Naive B cell (primary cell): ENCODE results near the gene IFI44L. TPM values are rescaled to one million over a fixed set of nuclear protein-coding genes. Genes with fewer than 3 reads are reported as not detected.
A peak's percentile ranks its signal among the peaks of the same experiment; 100 is the strongest.

Experiments
- ATAC-seq, 2 donors: fragments of 150-1000 bp; cut with Tn5 transposase; 2 replicates each; pipeline ENCODE4 v1.10.0; 2021; ENCODE audit warnings: low read depth in 2 of 2, mild to moderate bottlenecking in 2 of 2, moderate library complexity in 2 of 2
- DNase-seq: peaks from one replicate; pipeline ENCODE4 v3.0.0; 2022
- H3K27ac Mint-ChIP-seq, 6 donors: one replicate each; pipeline ENCODE4 v1.8.0; 2020 to 2022; ENCODE audit warnings: mild to moderate bottlenecking in 6 of 6, mixed read lengths in 6 of 6, moderate library complexity in 5 of 6, inconsistent platforms in 2 of 6
- H3K27me3 Mint-ChIP-seq, 3 donors: one replicate each; pipeline ENCODE4 v1.8.0; 2021 to 2022; ENCODE audit warnings: mixed read lengths in 3 of 3, mild to moderate bottlenecking in 1 of 3
- H3K36me3 Mint-ChIP-seq, 2 donors: one replicate each; pipeline ENCODE4 v1.8.0; 2020 to 2022; ENCODE audit warnings: mixed read lengths in 2 of 2, inconsistent platforms in 1 of 2, mild to moderate bottlenecking in 1 of 2
- H3K4me1 Mint-ChIP-seq, 3 donors: one replicate each; pipeline ENCODE4 v1.8.0; 2020 to 2022; ENCODE audit warnings: mixed read lengths in 3 of 3, inconsistent platforms in 1 of 3, mild to moderate bottlenecking in 1 of 3, moderate library complexity in 1 of 3
- H3K4me3 Mint-ChIP-seq, 8 donors: one replicate each; pipeline ENCODE4 v1.8.0; 2020 to 2022; ENCODE audit warnings: mild to moderate bottlenecking in 8 of 8, mixed read lengths in 8 of 8, moderate library complexity in 8 of 8, inconsistent platforms in 2 of 8
- H3K9me3 Mint-ChIP-seq, 7 donors: one replicate each; pipeline ENCODE4 v1.8.0; 2020 to 2022; ENCODE audit warnings: mixed read lengths in 7 of 7, mild to moderate bottlenecking in 5 of 7, inconsistent platforms in 2 of 7, moderate library complexity in 1 of 7
- polyA plus RNA-seq, 6 donors: library from polyadenylated mRNA; unstranded; fragments of 300-500 nt; fragmentation: Illumina TruSeq; gene quantifications; one replicate each; pipeline ENCODE4 v1.2.3, GENCODE V29; 2021; ENCODE audit warnings: low read depth in 6 of 6

IFI44L gene
- 10 to 100 TPM in 2 of 6 donors, 1 to 10 TPM in 4; 5.1 to 25.9 (median 5.6) TPM for polyA plus RNA-seq

GRCh38 chr1:78619803-78620579 lies at the start of gene IFI44L:
Gene IFI44L (plus strand): TSS chr1:78620448. CDS start chr1:78627916, 7,468 bp downstream.
- H3K4me1 Mint-ChIP-seq: peaks cover 34 to 59% (median 51%) of the 10 kb centered on the region in 3 donors
- ATAC-seq (peak; percentile 29 to 53), DNase-seq (peak; percentile 29)
- no peaks in the 10 kb centered on the region for H3K27me3 Mint-ChIP-seq
- H3K4me3 Mint-ChIP-seq: peak within 1 kb of the TSS; percentile 67 to 94 (median 84)
- no peaks in the 10 kb centered on the region for H3K9me3 Mint-ChIP-seq
- no peaks in the 10 kb centered on the region for H3K36me3 Mint-ChIP-seq
- H3K27ac Mint-ChIP-seq: peak within 1 kb of the TSS; percentile 21 to 96 (median 91)

GRCh38 chr1:78570539-78570938 lies 49.7 kb upstream of the IFI44L start:
- peaks cover 0 to 4% (median 0%) of the 10 kb centered on the region in 7 donors for H3K9me3 Mint-ChIP-seq
- H3K27ac Mint-ChIP-seq: no peak overlapping the region
- H3K4me1 Mint-ChIP-seq: no peaks in the 10 kb centered on the region
- H3K27me3 Mint-ChIP-seq: no peaks in the 10 kb centered on the region
- ATAC-seq (no peak), DNase-seq (no peak)
- H3K36me3 Mint-ChIP-seq: no peaks in the 10 kb centered on the region
- H3K4me3 Mint-ChIP-seq: no peak overlapping the region

GRCh38 chr1:78577257-78578100 lies 42.8 kb upstream of the IFI44L start:
- Mint-ChIP-seq H3K27ac (no peak overlapping the region), H3K36me3 (no peaks in the 10 kb centered on the region), H3K27me3 (no peaks in the 10 kb centered on the region), H3K4me1 (no peaks in the 10 kb centered on the region), H3K9me3 (peaks cover 0 to 4% (median 0%) of the 10 kb centered on the region in 7 donors), H3K4me3 (no peak overlapping the region)
- DNase-seq (no peak), ATAC-seq (no peak)

DNA sequence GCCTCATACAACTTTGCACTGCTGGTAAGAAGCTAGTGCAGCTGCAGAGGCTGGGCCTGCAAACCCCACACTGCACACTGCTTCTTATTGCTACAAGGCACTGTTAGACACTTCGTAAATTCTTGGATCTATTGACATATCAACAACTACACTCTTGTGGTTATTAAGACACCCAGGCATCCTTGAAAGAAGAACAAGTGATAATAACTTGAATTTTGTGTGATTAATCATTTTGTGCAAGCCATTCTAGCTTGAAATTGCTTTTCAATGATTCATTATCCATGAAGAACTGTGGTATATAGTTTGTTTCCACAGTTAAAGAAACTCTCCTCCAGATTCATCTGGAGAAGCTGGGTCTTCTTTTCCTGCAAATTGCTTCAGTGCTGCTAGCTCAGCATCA lies 33.7 kb upstream of the IFI44L start:
- ATAC-seq (no peak), DNase-seq (no peak)
- Mint-ChIP-seq H3K4me3 (no peak overlapping the region), H3K27me3 (peaks cover 9 to 18% (median 16%) of the 10 kb centered on the region in 3 donors), H3K27ac (no peak overlapping the region), H3K4me1 (no peaks in the 10 kb centered on the region), H3K9me3 (no peaks in the 10 kb centered on the region), H3K36me3 (no peaks in the 10 kb centered on the region)

DNA sequence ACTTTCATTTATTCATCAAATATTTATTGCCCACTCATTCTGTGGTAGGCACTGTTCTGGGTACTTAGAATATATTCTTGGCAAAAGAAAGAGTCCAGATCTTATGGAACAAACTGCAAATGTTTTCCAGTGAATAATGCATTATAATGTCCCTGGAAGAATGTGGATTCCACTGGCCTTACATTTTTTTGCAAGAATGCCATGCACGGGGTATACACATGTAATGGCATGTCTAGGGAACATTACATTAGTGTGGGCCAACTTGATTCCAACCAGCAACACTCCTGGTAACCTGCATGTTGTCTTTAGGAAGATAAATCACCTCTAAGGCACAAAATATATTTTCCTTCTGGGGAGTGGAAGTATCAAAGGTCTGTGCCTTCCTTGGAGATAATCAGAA lies 33.0 kb upstream of the IFI44L start:
- Mint-ChIP-seq H3K27ac (no peak overlapping the region), H3K4me3 (no peak overlapping the region), H3K9me3 (no peaks in the 10 kb centered on the region), H3K4me1 (no peaks in the 10 kb centered on the region), H3K27me3 (peaks cover 9 to 18% (median 16%) of the 10 kb centered on the region in 3 donors), H3K36me3 (no peaks in the 10 kb centered on the region)
- DNase-seq (no peak), ATAC-seq (no peak)

DNA sequence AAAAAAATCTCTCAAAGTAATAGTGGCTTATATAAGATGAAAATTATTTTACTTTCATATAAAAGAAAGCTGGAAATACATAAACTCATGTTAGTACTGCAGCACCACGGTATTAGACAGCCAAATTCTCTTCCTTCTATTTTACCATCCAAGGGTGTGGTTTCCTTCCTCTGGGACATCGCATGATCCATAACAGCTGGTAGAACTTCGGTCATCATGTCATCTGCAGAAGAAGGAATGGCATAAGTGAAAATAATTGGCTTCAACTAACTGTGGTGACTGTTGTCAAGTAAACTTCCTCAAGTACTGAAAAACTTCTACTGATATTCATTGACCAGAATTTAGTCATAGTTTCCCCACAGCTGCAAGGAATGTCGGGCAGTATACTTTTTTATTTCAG lies 28.3 kb upstream of the IFI44L start:
- H3K27me3 Mint-ChIP-seq: peaks cover 6 to 18% (median 16%) of the 10 kb centered on the region in 3 donors
- no peak overlapping the region for H3K27ac Mint-ChIP-seq
- H3K36me3 Mint-ChIP-seq: no peaks in the 10 kb centered on the region
- H3K4me3 Mint-ChIP-seq: no peak overlapping the region
- ATAC-seq (no peak), DNase-seq (no peak)
- peaks cover 0 to 14% (median 2%) of the 10 kb centered on the region in 7 donors for H3K9me3 Mint-ChIP-seq
- H3K4me1 Mint-ChIP-seq: no peaks in the 10 kb centered on the region

DNA sequence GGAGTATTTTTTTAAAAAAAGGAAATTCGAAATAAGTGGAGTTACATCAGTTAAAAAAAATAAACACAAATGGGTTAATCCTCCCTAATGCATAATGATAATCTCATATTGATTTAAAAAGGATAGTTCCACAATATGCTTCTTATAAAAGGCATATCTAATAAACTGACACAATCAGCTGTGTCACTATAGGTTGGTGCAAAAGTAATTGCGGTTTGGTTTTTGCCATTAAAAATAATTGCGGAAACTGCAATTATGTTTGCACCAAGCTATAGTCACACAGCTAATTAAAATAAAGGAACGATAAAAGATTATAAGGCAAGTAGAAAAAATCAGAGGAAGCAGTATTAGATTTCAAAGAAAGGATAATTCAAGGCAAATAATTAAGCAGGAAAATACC lies 21.0 kb upstream of the IFI44L start:
- Mint-ChIP-seq H3K27me3 (no peaks in the 10 kb centered on the region), H3K4me1 (no peaks in the 10 kb centered on the region), H3K9me3 (peaks cover 0 to 6% (median 0%) of the 10 kb centered on the region in 7 donors), H3K4me3 (no peak overlapping the region), H3K27ac (peak overlapping the region in 1 of 6 donors; percentile 70), H3K36me3 (no peaks in the 10 kb centered on the region)
- no peak for ATAC-seq
- no peak for DNase-seq

GRCh38 chr1:78601068-78601467 lies 19.2 kb upstream of the IFI44L start:
- Mint-ChIP-seq H3K36me3 (no peaks in the 10 kb centered on the region), H3K4me1 (no peaks in the 10 kb centered on the region), H3K27me3 (no peaks in the 10 kb centered on the region), H3K27ac (no peak overlapping the region), H3K4me3 (no peak overlapping the region), H3K9me3 (no peaks in the 10 kb centered on the region)
- DNase-seq: no peak
- ATAC-seq: no peak

DNA sequence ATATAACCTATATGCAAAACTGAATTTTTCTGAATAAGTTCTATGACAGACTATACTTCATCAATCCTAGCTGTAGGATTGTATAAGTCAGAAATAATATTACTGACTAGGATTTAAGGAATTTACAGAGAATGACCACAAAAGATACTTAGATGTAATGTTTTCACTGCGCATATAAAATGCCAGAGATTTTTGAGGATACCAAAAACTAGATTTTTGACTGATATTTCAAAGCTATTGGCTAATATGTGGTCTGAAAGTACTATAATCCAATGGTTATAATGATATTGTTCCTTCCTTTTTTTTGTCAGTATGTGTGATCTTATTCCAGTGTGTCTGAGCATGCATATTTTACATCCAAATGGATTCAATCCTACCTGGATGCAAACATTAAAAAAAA lies 17.0 kb upstream of the IFI44L start:
- Mint-ChIP-seq H3K9me3 (no peaks in the 10 kb centered on the region), H3K27me3 (peaks cover 0 to under 1% (median 0%) of the 10 kb centered on the region in 3 donors), H3K4me1 (no peaks in the 10 kb centered on the region), H3K36me3 (no peaks in the 10 kb centered on the region), H3K27ac (no peak overlapping the region), H3K4me3 (no peak overlapping the region)
- ATAC-seq (no peak), DNase-seq (no peak)

- H3K4me3 Mint-ChIP-seq: no peak overlapping the region
- peaks cover 0 to 10% (median 9%) of the 10 kb centered on the region in 3 donors for H3K27me3 Mint-ChIP-seq
- peak overlapping the region in 1 of 6 donors; percentile 94 for H3K27ac Mint-ChIP-seq
- ATAC-seq: no peak
- no peak for DNase-seq
- no peaks in the 10 kb centered on the region for H3K36me3 Mint-ChIP-seq
- H3K4me1 Mint-ChIP-seq: no peaks in the 10 kb centered on the region
- H3K9me3 Mint-ChIP-seq: no peaks in the 10 kb centered on the region
Observed at GRCh38 chr1:78604643-78605042, 15.6 kb upstream of the IFI44L start.

GRCh38 chr1:78606274-78606673 lies 14.0 kb upstream of the IFI44L start:
- Mint-ChIP-seq H3K4me3 (no peak overlapping the region), H3K9me3 (no peaks in the 10 kb centered on the region), H3K27me3 (peaks cover 0 to 10% (median 9%) of the 10 kb centered on the region in 3 donors), H3K27ac (peak overlapping the region in 1 of 6 donors; percentile 74), H3K4me1 (no peaks in the 10 kb centered on the region), H3K36me3 (no peaks in the 10 kb centered on the region)
- DNase-seq (no peak), ATAC-seq (no peak)

GRCh38 chr1:78607334-78607927 lies 12.8 kb upstream of the IFI44L start:
- no peak overlapping the region for H3K27ac Mint-ChIP-seq

DNA sequence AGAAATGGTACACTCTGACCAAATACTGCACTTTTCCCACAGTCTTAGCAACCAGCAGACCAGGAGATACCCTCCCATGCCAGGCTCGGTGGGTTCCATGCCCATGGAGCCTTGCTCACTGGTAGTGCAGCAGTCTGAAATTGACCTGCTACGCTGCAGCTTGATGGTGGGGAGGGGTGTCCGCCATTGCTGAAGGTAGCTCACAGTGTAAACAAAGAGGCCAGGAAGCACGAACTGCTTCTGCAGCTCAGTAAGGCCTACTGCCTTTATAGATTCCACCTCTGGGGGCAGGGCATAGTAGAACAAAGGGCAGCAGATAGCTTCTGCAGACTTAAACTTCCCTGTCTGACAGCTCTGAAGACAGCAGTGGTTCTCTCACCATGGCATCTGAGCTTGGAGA lies 12.3 kb upstream of the IFI44L start:
- H3K27ac Mint-ChIP-seq: no peak overlapping the region
- no peaks in the 10 kb centered on the region for H3K9me3 Mint-ChIP-seq
- H3K4me1 Mint-ChIP-seq: no peaks in the 10 kb centered on the region
- no peaks in the 10 kb centered on the region for H3K36me3 Mint-ChIP-seq
- H3K27me3 Mint-ChIP-seq: peaks cover 0 to 10% (median 9%) of the 10 kb centered on the region in 3 donors
- no peak for DNase-seq
- no peak overlapping the region for H3K4me3 Mint-ChIP-seq
- ATAC-seq: no peak

More at GRCh38 chr1:78607334-78607927, 12.8 kb upstream of the IFI44L start:
- ATAC-seq (no peak), DNase-seq (no peak)
- Mint-ChIP-seq H3K4me1 (no peaks in the 10 kb centered on the region), H3K36me3 (no peaks in the 10 kb centered on the region), H3K4me3 (no peak overlapping the region), H3K9me3 (no peaks in the 10 kb centered on the region), H3K27me3 (peaks cover 0 to 10% (median 9%) of the 10 kb centered on the region in 3 donors)
